ENCODE data around the gene LDHB. TPM values are rescaled to one million over a fixed set of nuclear protein-coding genes. Genes with fewer than 3 reads are reported as not detected.

Gene LDHB
- total RNA-seq, 2 donors from 2014 or later, result 89.6 to 165 TPM

- H3K36me3 ChIP-seq, result peaks cover 40% of the 10 kb centered on the region
- no peaks in the 10 kb centered on the region for H3K4me1 ChIP-seq (ENCODE audit: control insufficient read depth in 1 of 2, low read depth in 2 of 2)
- no peaks in the 10 kb centered on the region for H3K9me3 ChIP-seq
- no peak overlapping the region for H3K27ac ChIP-seq
- DNase-seq (ENCODE audit: low spot score), result no peak
- H3K27me3 ChIP-seq (replicated peaks; ENCODE audit: insufficient read depth), result no peaks in the 10 kb centered on the region
- ATAC-seq (ENCODE audit: insufficient number of reproducible peaks, low FRiP score, low read depth), result no peak
- no peak for TF ChIP-seq CTCF (IDR thresholded peaks at IDR 0.05)
- no peak overlapping the region for H3K4me3 ChIP-seq
Observed at GRCh38 chr12:21644516-21644915, 13.1 kb downstream of the LDHB start.

GRCh38 chr12:21643758-21644157 lies 13.9 kb downstream of the LDHB start:
- no peak for TF ChIP-seq CTCF (IDR thresholded peaks at IDR 0.05)

GRCh38 chr12:21642707-21643389 lies 14.8 kb downstream of the LDHB start:
- H3K4me1 ChIP-seq (ENCODE audit: control insufficient read depth in 1 of 2, low read depth in 2 of 2), result no peaks in the 10 kb centered on the region
- ATAC-seq (ENCODE audit: insufficient number of reproducible peaks, low FRiP score, low read depth) (no peak), DNase-seq (ENCODE audit: low spot score) (no peak)
- H3K36me3 ChIP-seq, result peaks cover 40% of the 10 kb centered on the region
- no peaks in the 10 kb centered on the region for H3K9me3 ChIP-seq
- no peak overlapping the region for H3K4me3 ChIP-seq
- no peaks in the 10 kb centered on the region for H3K27me3 ChIP-seq (replicated peaks; ENCODE audit: insufficient read depth)
- no peak overlapping the region for H3K27ac ChIP-seq
- no peak for TF ChIP-seq CTCF (IDR thresholded peaks at IDR 0.05)

More at GRCh38 chr12:21643758-21644157, 13.9 kb downstream of the LDHB start:
- ATAC-seq (ENCODE audit: insufficient number of reproducible peaks, low FRiP score, low read depth), result no peak
- Histone ChIP-seq H3K27me3 (replicated peaks; ENCODE audit: insufficient read depth) (no peaks in the 10 kb centered on the region), H3K9me3 (no peaks in the 10 kb centered on the region), H3K36me3 (peaks cover 40% of the 10 kb centered on the region), H3K4me1 (ENCODE audit: control insufficient read depth in 1 of 2, low read depth in 2 of 2) (no peaks in the 10 kb centered on the region), H3K4me3 (no peak overlapping the region), H3K27ac (no peak overlapping the region)
- no peak for DNase-seq (ENCODE audit: low spot score)

GRCh38 chr12:21638054-21638891 lies 19.4 kb downstream of the LDHB start:
- H3K4me1 ChIP-seq (ENCODE audit: control insufficient read depth in 1 of 2, low read depth in 2 of 2), result no peaks in the 10 kb centered on the region

More at GRCh38 chr12:21638054-21638891, 19.4 kb downstream of the LDHB start:
- H3K36me3 ChIP-seq, result peaks cover 38% of the 10 kb centered on the region
- H3K27me3 ChIP-seq (replicated peaks; ENCODE audit: insufficient read depth), result no peaks in the 10 kb centered on the region
- no peak overlapping the region for H3K4me3 ChIP-seq
- DNase-seq (ENCODE audit: low spot score), result no peak
- H3K27ac ChIP-seq, result peak overlapping the region in 1 of 2 donors; percentile 3
- ATAC-seq (ENCODE audit: insufficient number of reproducible peaks, low FRiP score, low read depth), result no peak
- TF ChIP-seq CTCF (IDR thresholded peaks at IDR 0.05), result no peak
- no peaks in the 10 kb centered on the region for H3K9me3 ChIP-seq

Measured in thoracic aorta (tissue), 2 donors.